Measurements from ENCODE around the gene TENT4A. TPM values are rescaled to one million over a fixed set of nuclear protein-coding genes. Genes with fewer than 3 reads are reported as not detected.

The TENT4A gene
- total and polyA plus RNA-seq, 10 of the 15 experiments (the other 5 are each of a cell fraction or from before 2014, with no cell fraction given) = 1.4 to 30.6 (median 12.5) TPM

DNA sequence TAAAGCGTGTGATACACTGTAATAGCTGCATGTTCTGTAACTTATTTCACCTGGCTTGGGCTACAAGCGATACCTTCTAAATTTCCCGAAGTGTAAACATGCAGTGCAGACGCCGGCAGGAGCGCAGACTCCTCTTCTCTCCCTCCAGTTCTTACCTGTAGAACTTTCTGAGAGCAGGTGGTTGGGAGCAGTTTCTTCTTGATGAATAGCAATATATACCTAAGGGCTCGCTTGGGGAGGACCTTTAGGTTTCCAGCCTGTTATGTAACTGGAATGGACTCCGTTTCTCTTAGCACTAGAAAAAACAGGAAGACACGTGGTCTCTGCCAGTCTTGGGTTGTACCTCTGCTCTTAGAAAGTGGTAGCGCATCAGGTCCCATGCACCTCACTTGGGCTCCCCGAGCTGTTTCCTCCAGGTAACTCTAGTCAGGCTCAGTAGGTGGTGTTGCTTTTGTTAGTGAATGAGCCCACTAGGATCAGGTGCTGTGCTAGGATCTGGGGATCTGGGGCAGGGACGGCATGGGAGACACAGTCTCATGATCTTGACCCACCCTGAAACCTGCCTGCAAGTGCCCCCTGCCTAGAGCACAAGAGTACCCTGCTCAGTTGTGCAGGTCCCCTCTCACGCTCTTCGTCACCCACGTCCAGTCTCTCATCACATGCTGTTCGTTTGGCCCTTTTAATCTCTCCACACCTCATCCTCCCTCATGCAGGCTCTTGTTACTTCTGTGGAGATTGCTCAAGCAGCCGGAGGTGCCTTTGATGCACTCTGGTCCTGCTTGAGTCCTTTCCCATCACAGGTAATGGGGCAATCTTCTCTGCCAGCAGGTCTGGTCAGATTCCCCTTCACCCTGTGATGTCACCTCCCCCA lies 2.8 kb downstream of the TENT4A start (continued):
- TF ChIP-seq NFYB (IDR thresholded peaks at IDR 0.05; ENCODE audit: insufficient read depth, low read depth, low read length) (no peak), SMARCA5 (IDR thresholded peaks at IDR 0.05) (no peak), TCF12 (IDR thresholded peaks at IDR 0.05; ENCODE audit: low read depth, low read length) (no peak), ZZZ3 (IDR thresholded peaks at IDR 0.05; ENCODE audit: control insufficient read depth, insufficient read length, low read depth) (no peak), RB1 (IDR thresholded peaks at IDR 0.05; ENCODE audit: borderline replicate concordance) (no peak), RBBP5 (conservative IDR thresholded peaks at IDR 0.05) (no peak)
- TF ChIP-seq, protein P1, sequence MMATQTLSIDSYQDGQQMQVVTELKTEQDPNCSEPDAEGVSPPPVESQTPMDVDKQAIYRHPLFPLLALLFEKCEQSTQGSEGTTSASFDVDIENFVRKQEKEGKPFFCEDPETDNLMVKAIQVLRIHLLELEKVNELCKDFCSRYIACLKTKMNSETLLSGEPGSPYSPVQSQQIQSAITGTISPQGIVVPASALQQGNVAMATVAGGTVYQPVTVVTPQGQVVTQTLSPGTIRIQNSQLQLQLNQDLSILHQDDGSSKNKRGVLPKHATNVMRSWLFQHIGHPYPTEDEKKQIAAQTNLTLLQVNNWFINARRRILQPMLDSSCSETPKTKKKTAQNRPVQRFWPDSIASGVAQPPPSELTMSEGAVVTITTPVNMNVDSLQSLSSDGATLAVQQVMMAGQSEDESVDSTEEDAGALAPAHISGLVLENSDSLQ (IDR thresholded peaks at IDR 0.05) = no peak
- TF ChIP-seq, protein P2, sequence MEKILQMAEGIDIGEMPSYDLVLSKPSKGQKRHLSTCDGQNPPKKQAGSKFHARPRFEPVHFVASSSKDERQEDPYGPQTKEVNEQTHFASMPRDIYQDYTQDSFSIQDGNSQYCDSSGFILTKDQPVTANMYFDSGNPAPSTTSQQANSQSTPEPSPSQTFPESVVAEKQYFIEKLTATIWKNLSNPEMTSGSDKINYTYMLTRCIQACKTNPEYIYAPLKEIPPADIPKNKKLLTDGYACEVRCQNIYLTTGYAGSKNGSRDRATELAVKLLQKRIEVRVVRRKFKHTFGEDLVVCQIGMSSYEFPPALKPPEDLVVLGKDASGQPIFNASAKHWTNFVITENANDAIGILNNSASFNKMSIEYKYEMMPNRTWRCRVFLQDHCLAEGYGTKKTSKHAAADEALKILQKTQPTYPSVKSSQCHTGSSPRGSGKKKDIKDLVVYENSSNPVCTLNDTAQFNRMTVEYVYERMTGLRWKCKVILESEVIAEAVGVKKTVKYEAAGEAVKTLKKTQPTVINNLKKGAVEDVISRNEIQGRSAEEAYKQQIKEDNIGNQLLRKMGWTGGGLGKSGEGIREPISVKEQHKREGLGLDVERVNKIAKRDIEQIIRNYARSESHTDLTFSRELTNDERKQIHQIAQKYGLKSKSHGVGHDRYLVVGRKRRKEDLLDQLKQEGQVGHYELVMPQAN (conservative IDR thresholded peaks at IDR 0.05) = 0 out of 2 replicates have a peak, but pooled peaks have one; percentile 13
- TF ChIP-seq, protein P3, sequence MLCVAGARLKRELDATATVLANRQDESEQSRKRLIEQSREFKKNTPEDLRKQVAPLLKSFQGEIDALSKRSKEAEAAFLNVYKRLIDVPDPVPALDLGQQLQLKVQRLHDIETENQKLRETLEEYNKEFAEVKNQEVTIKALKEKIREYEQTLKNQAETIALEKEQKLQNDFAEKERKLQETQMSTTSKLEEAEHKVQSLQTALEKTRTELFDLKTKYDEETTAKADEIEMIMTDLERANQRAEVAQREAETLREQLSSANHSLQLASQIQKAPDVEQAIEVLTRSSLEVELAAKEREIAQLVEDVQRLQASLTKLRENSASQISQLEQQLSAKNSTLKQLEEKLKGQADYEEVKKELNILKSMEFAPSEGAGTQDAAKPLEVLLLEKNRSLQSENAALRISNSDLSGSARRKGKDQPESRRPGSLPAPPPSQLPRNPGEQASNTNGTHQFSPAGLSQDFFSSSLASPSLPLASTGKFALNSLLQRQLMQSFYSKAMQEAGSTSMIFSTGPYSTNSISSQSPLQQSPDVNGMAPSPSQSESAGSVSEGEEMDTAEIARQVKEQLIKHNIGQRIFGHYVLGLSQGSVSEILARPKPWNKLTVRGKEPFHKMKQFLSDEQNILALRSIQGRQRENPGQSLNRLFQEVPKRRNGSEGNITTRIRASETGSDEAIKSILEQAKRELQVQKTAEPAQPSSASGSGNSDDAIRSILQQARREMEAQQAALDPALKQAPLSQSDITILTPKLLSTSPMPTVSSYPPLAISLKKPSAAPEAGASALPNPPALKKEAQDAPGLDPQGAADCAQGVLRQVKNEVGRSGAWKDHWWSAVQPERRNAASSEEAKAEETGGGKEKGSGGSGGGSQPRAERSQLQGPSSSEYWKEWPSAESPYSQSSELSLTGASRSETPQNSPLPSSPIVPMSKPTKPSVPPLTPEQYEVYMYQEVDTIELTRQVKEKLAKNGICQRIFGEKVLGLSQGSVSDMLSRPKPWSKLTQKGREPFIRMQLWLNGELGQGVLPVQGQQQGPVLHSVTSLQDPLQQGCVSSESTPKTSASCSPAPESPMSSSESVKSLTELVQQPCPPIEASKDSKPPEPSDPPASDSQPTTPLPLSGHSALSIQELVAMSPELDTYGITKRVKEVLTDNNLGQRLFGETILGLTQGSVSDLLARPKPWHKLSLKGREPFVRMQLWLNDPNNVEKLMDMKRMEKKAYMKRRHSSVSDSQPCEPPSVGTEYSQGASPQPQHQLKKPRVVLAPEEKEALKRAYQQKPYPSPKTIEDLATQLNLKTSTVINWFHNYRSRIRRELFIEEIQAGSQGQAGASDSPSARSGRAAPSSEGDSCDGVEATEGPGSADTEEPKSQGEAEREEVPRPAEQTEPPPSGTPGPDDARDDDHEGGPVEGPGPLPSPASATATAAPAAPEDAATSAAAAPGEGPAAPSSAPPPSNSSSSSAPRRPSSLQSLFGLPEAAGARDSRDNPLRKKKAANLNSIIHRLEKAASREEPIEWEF (IDR thresholded peaks at IDR 0.05; ENCODE audit: insufficient replicate concordance, low read depth, low read length) = no peak
- TF ChIP-seq, protein P4, sequence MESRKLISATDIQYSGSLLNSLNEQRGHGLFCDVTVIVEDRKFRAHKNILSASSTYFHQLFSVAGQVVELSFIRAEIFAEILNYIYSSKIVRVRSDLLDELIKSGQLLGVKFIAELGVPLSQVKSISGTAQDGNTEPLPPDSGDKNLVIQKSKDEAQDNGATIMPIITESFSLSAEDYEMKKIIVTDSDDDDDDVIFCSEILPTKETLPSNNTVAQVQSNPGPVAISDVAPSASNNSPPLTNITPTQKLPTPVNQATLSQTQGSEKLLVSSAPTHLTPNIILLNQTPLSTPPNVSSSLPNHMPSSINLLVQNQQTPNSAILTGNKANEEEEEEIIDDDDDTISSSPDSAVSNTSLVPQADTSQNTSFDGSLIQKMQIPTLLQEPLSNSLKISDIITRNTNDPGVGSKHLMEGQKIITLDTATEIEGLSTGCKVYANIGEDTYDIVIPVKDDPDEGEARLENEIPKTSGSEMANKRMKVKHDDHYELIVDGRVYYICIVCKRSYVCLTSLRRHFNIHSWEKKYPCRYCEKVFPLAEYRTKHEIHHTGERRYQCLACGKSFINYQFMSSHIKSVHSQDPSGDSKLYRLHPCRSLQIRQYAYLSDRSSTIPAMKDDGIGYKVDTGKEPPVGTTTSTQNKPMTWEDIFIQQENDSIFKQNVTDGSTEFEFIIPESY (IDR thresholded peaks at IDR 0.05) = no peak
- TF ChIP-seq, protein P5, sequence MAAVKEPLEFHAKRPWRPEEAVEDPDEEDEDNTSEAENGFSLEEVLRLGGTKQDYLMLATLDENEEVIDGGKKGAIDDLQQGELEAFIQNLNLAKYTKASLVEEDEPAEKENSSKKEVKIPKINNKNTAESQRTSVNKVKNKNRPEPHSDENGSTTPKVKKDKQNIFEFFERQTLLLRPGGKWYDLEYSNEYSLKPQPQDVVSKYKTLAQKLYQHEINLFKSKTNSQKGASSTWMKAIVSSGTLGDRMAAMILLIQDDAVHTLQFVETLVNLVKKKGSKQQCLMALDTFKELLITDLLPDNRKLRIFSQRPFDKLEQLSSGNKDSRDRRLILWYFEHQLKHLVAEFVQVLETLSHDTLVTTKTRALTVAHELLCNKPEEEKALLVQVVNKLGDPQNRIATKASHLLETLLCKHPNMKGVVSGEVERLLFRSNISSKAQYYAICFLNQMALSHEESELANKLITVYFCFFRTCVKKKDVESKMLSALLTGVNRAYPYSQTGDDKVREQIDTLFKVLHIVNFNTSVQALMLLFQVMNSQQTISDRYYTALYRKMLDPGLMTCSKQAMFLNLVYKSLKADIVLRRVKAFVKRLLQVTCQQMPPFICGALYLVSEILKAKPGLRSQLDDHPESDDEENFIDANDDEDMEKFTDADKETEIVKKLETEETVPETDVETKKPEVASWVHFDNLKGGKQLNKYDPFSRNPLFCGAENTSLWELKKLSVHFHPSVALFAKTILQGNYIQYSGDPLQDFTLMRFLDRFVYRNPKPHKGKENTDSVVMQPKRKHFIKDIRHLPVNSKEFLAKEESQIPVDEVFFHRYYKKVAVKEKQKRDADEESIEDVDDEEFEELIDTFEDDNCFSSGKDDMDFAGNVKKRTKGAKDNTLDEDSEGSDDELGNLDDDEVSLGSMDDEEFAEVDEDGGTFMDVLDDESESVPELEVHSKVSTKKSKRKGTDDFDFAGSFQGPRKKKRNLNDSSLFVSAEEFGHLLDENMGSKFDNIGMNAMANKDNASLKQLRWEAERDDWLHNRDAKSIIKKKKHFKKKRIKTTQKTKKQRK (IDR thresholded peaks at IDR 0.05; ENCODE audit: low read depth, low read length) = no peak
- TF ChIP-seq, protein P6, sequence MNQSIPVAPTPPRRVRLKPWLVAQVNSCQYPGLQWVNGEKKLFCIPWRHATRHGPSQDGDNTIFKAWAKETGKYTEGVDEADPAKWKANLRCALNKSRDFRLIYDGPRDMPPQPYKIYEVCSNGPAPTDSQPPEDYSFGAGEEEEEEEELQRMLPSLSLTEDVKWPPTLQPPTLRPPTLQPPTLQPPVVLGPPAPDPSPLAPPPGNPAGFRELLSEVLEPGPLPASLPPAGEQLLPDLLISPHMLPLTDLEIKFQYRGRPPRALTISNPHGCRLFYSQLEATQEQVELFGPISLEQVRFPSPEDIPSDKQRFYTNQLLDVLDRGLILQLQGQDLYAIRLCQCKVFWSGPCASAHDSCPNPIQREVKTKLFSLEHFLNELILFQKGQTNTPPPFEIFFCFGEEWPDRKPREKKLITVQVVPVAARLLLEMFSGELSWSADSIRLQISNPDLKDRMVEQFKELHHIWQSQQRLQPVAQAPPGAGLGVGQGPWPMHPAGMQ (IDR thresholded peaks at IDR 0.05; ENCODE audit: borderline replicate concordance) = no peak
